ENCODE measurements around the gene LHFPL3.

DNA sequence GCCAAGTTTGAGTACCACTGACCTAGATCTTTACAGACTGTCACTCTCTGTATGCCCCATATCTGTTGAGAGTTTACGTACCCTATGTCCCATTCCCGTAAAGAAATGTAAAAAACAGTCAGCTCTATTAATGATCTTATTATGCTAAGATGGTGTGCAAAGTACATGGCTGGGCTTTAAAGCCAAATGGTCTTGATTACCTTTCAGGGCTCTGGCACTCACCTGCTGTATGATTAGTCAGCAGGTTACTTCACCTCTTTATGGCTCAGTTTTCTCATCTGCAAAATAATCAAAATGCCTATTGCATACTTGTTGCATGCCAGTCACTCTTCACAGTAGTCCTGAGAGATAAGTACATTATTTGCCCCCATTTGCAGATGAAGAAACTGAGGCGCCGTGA lies 54.2 kb downstream of the LHFPL3 start:
- TF ChIP-seq, protein P1, sequence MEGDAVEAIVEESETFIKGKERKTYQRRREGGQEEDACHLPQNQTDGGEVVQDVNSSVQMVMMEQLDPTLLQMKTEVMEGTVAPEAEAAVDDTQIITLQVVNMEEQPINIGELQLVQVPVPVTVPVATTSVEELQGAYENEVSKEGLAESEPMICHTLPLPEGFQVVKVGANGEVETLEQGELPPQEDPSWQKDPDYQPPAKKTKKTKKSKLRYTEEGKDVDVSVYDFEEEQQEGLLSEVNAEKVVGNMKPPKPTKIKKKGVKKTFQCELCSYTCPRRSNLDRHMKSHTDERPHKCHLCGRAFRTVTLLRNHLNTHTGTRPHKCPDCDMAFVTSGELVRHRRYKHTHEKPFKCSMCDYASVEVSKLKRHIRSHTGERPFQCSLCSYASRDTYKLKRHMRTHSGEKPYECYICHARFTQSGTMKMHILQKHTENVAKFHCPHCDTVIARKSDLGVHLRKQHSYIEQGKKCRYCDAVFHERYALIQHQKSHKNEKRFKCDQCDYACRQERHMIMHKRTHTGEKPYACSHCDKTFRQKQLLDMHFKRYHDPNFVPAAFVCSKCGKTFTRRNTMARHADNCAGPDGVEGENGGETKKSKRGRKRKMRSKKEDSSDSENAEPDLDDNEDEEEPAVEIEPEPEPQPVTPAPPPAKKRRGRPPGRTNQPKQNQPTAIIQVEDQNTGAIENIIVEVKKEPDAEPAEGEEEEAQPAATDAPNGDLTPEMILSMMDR (IDR thresholded peaks at IDR 0.05; ENCODE audit: borderline replicate concordance, extremely low read depth, low read length, poor library complexity, severe bottlenecking), result no peak
- no peak for TF ChIP-seq EZH2 (IDR thresholded peaks at IDR 0.05; ENCODE audit: borderline replicate concordance, low read depth, low read length, severe bottlenecking)
